ENCODE results near the gene TLR2.

The TLR2 gene

GRCh38 chr4:153725136-153725830 lies 41.2 kb downstream of the TLR2 start:
- no peaks in the 10 kb centered on the region for H3K27me3 ChIP-seq (ENCODE audit: insufficient read depth, low read length, poor library complexity)
- no peak overlapping the region for H3K9ac ChIP-seq (ENCODE audit: low read depth, low read length)
- H3K27ac ChIP-seq (ENCODE audit: low read length): no peak overlapping the region
- H2AFZ ChIP-seq (ENCODE audit: low read depth, low read length): no peak overlapping the region
- H3K9me3 ChIP-seq (ENCODE audit: insufficient read depth, low read length, severe bottlenecking): no peaks in the 10 kb centered on the region
- TF ChIP-seq EZH2 (IDR thresholded peaks at IDR 0.05; ENCODE audit: borderline replicate concordance, low read depth, low read length, severe bottlenecking) (no peak), CTCF (IDR thresholded peaks at IDR 0.05; ENCODE audit: borderline replicate concordance, extremely low read depth, low read length, poor library complexity, severe bottlenecking) (no peak)
- no peak for DNase-seq
- H3K4me1 ChIP-seq (ENCODE audit: insufficient read depth, low read length): no peaks in the 10 kb centered on the region
- H3K4me3 ChIP-seq (ENCODE audit: low read depth in 1 of 2, low read length in 2 of 2): no peak overlapping the region
- H3K79me2 ChIP-seq (ENCODE audit: insufficient read depth, low read length): no peaks in the 10 kb centered on the region
- no peak for ATAC-seq (ENCODE audit: insufficient read depth, low read depth)
- H3K36me3 ChIP-seq (ENCODE audit: insufficient read depth, low read length): no peaks in the 10 kb centered on the region
- H4K20me1 ChIP-seq (ENCODE audit: insufficient read depth, low read length): no peaks in the 10 kb centered on the region
- H3K4me2 ChIP-seq (ENCODE audit: insufficient read depth, low read length): no peak overlapping the region

- ATAC-seq (ENCODE audit: insufficient read depth, low read depth) (no peak), DNase-seq (no peak)
- no peaks in the 10 kb centered on the region for H3K4me1 ChIP-seq (ENCODE audit: insufficient read depth, low read length)
- TF ChIP-seq EZH2 (IDR thresholded peaks at IDR 0.05; ENCODE audit: borderline replicate concordance, low read depth, low read length, severe bottlenecking): no peak
- TF ChIP-seq CTCF (IDR thresholded peaks at IDR 0.05; ENCODE audit: borderline replicate concordance, extremely low read depth, low read length, poor library complexity, severe bottlenecking): no peak
- H3K36me3 ChIP-seq (ENCODE audit: insufficient read depth, low read length): no peaks in the 10 kb centered on the region
- H3K9me3 ChIP-seq (ENCODE audit: insufficient read depth, low read length, severe bottlenecking): no peaks in the 10 kb centered on the region
- H3K9ac ChIP-seq (ENCODE audit: low read depth, low read length): no peak overlapping the region
- no peaks in the 10 kb centered on the region for H3K27me3 ChIP-seq (ENCODE audit: insufficient read depth, low read length, poor library complexity)
- no peak overlapping the region for H3K4me2 ChIP-seq (ENCODE audit: insufficient read depth, low read length)
- H2AFZ ChIP-seq (ENCODE audit: low read depth, low read length): no peak overlapping the region
- H3K4me3 ChIP-seq (ENCODE audit: low read depth in 1 of 2, low read length in 2 of 2): no peak overlapping the region
- H3K27ac ChIP-seq (ENCODE audit: low read length): no peak overlapping the region
- H4K20me1 ChIP-seq (ENCODE audit: insufficient read depth, low read length): no peaks in the 10 kb centered on the region
- H3K79me2 ChIP-seq (ENCODE audit: insufficient read depth, low read length): no peaks in the 10 kb centered on the region
Observed at GRCh38 chr4:153725831-153726154, 41.7 kb downstream of the TLR2 start.

- DNase-seq: no peak
- Histone ChIP-seq H3K79me2 (ENCODE audit: insufficient read depth, low read length) (no peaks in the 10 kb centered on the region), H2AFZ (ENCODE audit: low read depth, low read length) (no peak overlapping the region), H3K9ac (ENCODE audit: low read depth, low read length) (no peak overlapping the region), H4K20me1 (ENCODE audit: insufficient read depth, low read length) (no peaks in the 10 kb centered on the region), H3K4me3 (ENCODE audit: low read depth in 1 of 2, low read length in 2 of 2) (no peak overlapping the region), H3K27ac (ENCODE audit: low read length) (no peak overlapping the region), H3K9me3 (ENCODE audit: insufficient read depth, low read length, severe bottlenecking) (no peaks in the 10 kb centered on the region), H3K27me3 (ENCODE audit: insufficient read depth, low read length, poor library complexity) (no peaks in the 10 kb centered on the region), H3K36me3 (ENCODE audit: insufficient read depth, low read length) (no peaks in the 10 kb centered on the region), H3K4me2 (ENCODE audit: insufficient read depth, low read length) (no peak overlapping the region), H3K4me1 (ENCODE audit: insufficient read depth, low read length) (no peaks in the 10 kb centered on the region)
- no peak for ATAC-seq (ENCODE audit: insufficient read depth, low read depth)
- TF ChIP-seq CTCF (IDR thresholded peaks at IDR 0.05; ENCODE audit: borderline replicate concordance, extremely low read depth, low read length, poor library complexity, severe bottlenecking): no peak
- no peak for TF ChIP-seq EZH2 (IDR thresholded peaks at IDR 0.05; ENCODE audit: borderline replicate concordance, low read depth, low read length, severe bottlenecking)
Observed at GRCh38 chr4:153728151-153728550, 44.1 kb downstream of the TLR2 start.
